Uterus (tissue), 2 donors: Measurements from ENCODE around the gene PNKD.

ENCODE experiments used
- CTCF ChIP-seq, 4 experiments: fragments of 200-600 bp in 2 of 4; fragments of 450-650 bp in 2 of 4; sonication (generic) in 2 of 4; IDR thresholded peaks; one replicate each; pipeline ENCODE4 v1.5.1; 2016 to 2019; ENCODE audit warnings: antibody characterized with exemption in 4 of 4, mild to moderate bottlenecking in 2 of 4, moderate library complexity in 1 of 4
- POLR2A ChIP-seq, 2 donors: fragments of 450-650 bp; IDR thresholded peaks; one replicate each; pipeline ENCODE4 v1.6.1; 2016; ENCODE audit warnings: antibody characterized with exemption in 2 of 2, mild to moderate bottlenecking in 1 of 2, moderate library complexity in 1 of 2

GRCh38 chr2:218323526-218324472, 53.5 kb downstream of the PNKD start:
- TF ChIP-seq CTCF (IDR thresholded peaks at IDR 0.05): no peak
- TF ChIP-seq POLR2A (IDR thresholded peaks at IDR 0.05): no peak
